ENCODE results near the gene DDX41. TPM values are rescaled to one million over a fixed set of nuclear protein-coding genes. Genes with fewer than 3 reads are reported as not detected.

Gene DDX41
- total and polyA plus RNA-seq, 3 experiments from 2014 or later = 61.7 to 164 (median 160) TPM

DNA sequence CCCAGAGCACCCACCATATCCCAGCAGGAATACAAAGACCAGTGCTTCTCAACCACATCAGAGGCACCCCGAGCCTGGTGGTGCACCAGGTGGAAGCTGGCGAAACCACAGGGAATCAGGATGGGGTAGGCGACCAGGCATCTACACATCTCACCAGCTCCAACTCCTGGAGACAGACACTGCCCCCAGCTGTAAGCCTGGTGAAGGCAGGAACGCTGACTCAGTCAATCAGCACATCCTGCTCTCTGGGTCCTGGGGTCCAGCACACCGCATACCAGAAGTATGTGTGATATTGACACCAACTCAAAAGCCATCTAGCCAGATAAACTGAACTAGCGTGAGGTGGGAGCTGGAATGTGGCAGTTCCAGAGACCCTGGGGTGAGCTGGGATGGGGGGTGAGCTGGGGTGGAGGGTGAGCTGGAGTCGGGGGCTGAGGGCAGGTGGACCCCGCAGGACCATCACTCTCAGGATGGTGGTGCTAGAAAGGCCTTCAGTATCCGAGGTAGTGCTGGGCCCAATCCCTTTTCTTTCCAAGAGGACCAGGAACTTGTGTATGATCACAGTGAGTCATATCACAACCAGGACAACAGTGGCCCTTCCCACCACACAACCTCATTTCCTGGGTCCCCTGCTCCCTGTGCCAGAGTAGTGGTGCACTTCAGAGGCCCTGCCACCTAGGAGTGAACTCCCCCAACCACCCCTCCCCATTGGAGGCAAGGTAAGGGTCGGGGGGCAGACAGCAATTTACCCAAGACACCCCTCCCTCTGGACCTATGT is 45.8 kb downstream of the DDX41 start:
- H3K9me3 Mint-ChIP-seq = no peaks in the 10 kb centered on the region
- H3K27me3 ChIP-seq (ENCODE audit: insufficient read depth, low read length, poor library complexity, severe bottlenecking) = no peaks in the 10 kb centered on the region
- peak overlapping the region; percentile 49 to 91 (median 81) for H3K4me3 Mint-ChIP-seq
- H3K4me1 Mint-ChIP-seq = peaks cover 28 to 46% (median 33%) of the 10 kb centered on the region in 3 donors
- CTCF ChIA-PET = interaction anchor here (0.9 to 12.4 kb wide), 8 partner anchors 15 to 81 kb away, joined by 3 to 103 read pairs (median 11); partner anchors contain the start of gene PDLIM7
- POLR2A ChIA-PET = interaction anchor here (0.6 to 2.2 kb wide), 5 partner anchors 10 to 67 kb away, joined by 3 to 18 read pairs (median 14); no protein-coding TSS in a partner anchor
- peaks cover 0 to 1% of the 10 kb centered on the region in 2 donors for H3K27me3 Mint-ChIP-seq
- peaks cover 0 to 27% (median 1%) of the 10 kb centered on the region in 3 donors for H3K36me3 Mint-ChIP-seq
- no peaks in the 10 kb centered on the region for H3K9me3 ChIP-seq (ENCODE audit: low read length)
- peak in 1 of 5 donors; percentile 45 for DNase-seq
- H3K27ac Mint-ChIP-seq = peak overlapping the region; percentile 59 to 93 (median 87)
- H3K4me1 ChIP-seq (ENCODE audit: insufficient read depth, low read length) = peaks cover 30% of the 10 kb centered on the region
- no peak overlapping the region for H3K27ac ChIP-seq (ENCODE audit: low read depth, low read length)
- no peak overlapping the region for H3K4me3 ChIP-seq (ENCODE audit: low read length)
- no peaks in the 10 kb centered on the region for H3K36me3 ChIP-seq (ENCODE audit: insufficient read depth, low read length)

GRCh38 chr5:177469750-177470525 is 46.8 kb downstream of the DDX41 start:
- H3K27me3 ChIP-seq (ENCODE audit: insufficient read depth, low read length, poor library complexity, severe bottlenecking) = no peaks in the 10 kb centered on the region
- no peaks in the 10 kb centered on the region for H3K9me3 Mint-ChIP-seq
- H3K27me3 Mint-ChIP-seq = peaks cover 0 to 1% of the 10 kb centered on the region in 2 donors
- ChIA-PET POLR2A (interaction anchor here (0.6 to 0.9 kb wide), 2 partner anchors 9 to 18 kb away, joined by 3 to 15 read pairs; no protein-coding TSS in a partner anchor), CTCF (interaction anchor here (1.4 to 12.4 kb wide), 3 partner anchors 14 to 66 kb away, joined by 5 to 103 read pairs (median 17); no protein-coding TSS in a partner anchor)
- no peak for DNase-seq
- peak overlapping the region in 3 of 7 donors; percentile 24 to 81 (median 38) for H3K4me3 Mint-ChIP-seq
- no peaks in the 10 kb centered on the region for H3K36me3 ChIP-seq (ENCODE audit: insufficient read depth, low read length)
- peaks cover 20 to 36% (median 25%) of the 10 kb centered on the region in 3 donors for H3K4me1 Mint-ChIP-seq
- peak overlapping the region in 7 of 8 donors; percentile 12 to 87 (median 66) for H3K27ac Mint-ChIP-seq
- no peak overlapping the region for H3K4me3 ChIP-seq (ENCODE audit: low read length)
- peaks cover 2 to 35% (median 11%) of the 10 kb centered on the region in 3 donors for H3K36me3 Mint-ChIP-seq
- peaks cover 23% of the 10 kb centered on the region for H3K4me1 ChIP-seq (ENCODE audit: insufficient read depth, low read length)
- H3K9me3 ChIP-seq (ENCODE audit: low read length) = no peaks in the 10 kb centered on the region
- H3K27ac ChIP-seq (ENCODE audit: low read depth, low read length) = no peak overlapping the region

DNA sequence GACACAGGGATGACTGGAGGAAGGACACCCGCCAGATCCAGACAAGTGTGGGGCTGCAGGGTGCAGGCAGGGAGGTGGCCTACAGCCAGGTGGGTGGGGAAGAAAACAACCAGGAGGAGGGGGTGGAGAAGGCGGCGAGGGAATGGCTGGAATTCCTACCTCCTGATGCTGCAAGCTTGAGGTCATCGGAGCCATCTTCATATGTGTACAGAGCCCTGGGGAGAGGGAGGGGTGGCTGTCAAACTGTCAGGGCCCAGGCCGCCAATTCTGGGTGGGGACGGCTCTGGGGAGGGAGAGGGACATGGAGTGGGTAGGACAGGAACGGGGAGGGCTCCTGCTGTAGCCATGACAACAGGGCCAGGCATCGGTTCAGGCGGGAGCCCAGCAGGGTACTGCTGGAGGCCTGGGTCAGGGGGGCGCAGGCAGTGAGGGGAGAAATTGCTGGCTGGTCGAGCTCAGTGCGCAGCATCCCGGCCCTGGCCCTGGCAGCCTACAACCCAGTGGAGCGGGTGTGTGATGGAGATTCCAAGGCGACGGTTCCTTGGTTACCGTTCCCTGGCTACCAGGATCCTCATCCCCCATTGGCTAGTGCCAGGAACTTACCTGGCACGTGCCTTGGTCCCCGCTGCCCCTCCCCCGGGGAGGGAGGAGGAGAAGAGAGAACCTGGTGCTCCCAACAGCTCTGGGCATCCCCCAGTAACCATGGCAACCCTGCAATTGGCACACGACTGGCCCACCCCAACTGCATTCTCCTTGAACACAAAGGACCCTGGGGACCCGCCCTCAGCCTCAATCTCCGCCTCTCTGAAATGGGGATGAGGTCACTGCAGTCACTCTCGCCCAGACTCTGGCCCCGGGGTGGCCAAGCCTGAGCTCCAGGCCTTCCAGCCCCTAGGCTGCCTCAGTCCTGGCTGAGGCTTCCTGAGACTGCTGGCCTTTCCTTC is 47.8 kb downstream of the DDX41 start:
- H3K9me3 Mint-ChIP-seq = no peaks in the 10 kb centered on the region
- no peak overlapping the region for H3K4me3 Mint-ChIP-seq
- H3K27ac ChIP-seq (ENCODE audit: low read depth, low read length) = no peak overlapping the region
- H3K27ac Mint-ChIP-seq = peak overlapping the region in 6 of 8 donors; percentile 12 to 61 (median 42)
- ChIA-PET CTCF (interaction anchor here (0.7 to 12.4 kb wide), 5 partner anchors 13 to 80 kb away, joined by 3 to 103 read pairs (median 5); no protein-coding TSS in a partner anchor), POLR2A (interaction anchor here (1.1 kb wide), 1 partner anchor 9 kb away, joined by 4 read pairs; no protein-coding TSS in a partner anchor)
- H3K36me3 ChIP-seq (ENCODE audit: insufficient read depth, low read length) = no peaks in the 10 kb centered on the region
- H3K4me1 ChIP-seq (ENCODE audit: insufficient read depth, low read length) = peaks cover 17% of the 10 kb centered on the region
- H3K27me3 ChIP-seq (ENCODE audit: insufficient read depth, low read length, poor library complexity, severe bottlenecking) = no peaks in the 10 kb centered on the region
- no peaks in the 10 kb centered on the region for H3K9me3 ChIP-seq (ENCODE audit: low read length)
- peaks cover 17 to 26% (median 18%) of the 10 kb centered on the region in 3 donors for H3K4me1 Mint-ChIP-seq
- peaks cover 2 to 35% (median 11%) of the 10 kb centered on the region in 3 donors for H3K36me3 Mint-ChIP-seq
- H3K4me3 ChIP-seq (ENCODE audit: low read length) = no peak overlapping the region
- DNase-seq = no peak
- H3K27me3 Mint-ChIP-seq = peaks cover 0 to 1% of the 10 kb centered on the region in 2 donors

DNA sequence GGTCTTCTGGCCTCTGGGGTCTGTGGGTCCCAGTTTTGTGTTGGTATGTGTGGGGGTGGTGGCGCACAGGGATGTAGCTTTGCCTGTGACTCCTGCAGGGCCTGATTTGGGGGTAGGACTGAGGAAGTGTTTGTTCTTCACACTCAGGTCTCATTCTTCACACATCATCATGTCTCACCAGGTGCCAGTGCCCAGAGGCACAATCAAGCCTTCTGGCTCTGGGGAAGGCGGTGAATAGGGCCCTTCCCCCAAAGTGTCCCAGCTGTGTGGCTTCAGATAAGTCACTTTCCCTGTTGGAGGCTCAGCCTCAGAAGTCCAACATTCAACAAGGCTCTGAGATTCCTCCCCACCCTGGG is 48.5 kb downstream of the DDX41 start:
- H3K36me3 Mint-ChIP-seq = peaks cover 2 to 37% (median 11%) of the 10 kb centered on the region in 3 donors
- Histone ChIP-seq H3K36me3 (ENCODE audit: insufficient read depth, low read length) (no peaks in the 10 kb centered on the region), H3K9me3 (ENCODE audit: low read length) (no peaks in the 10 kb centered on the region), H3K27ac (ENCODE audit: low read depth, low read length) (no peak overlapping the region), H3K4me1 (ENCODE audit: insufficient read depth, low read length) (peaks cover 17% of the 10 kb centered on the region), H3K4me3 (ENCODE audit: low read length) (no peak overlapping the region), H3K27me3 (ENCODE audit: insufficient read depth, low read length, poor library complexity, severe bottlenecking) (no peaks in the 10 kb centered on the region)
- H3K27me3 Mint-ChIP-seq = peaks cover 0 to 1% of the 10 kb centered on the region in 2 donors
- no peak overlapping the region for H3K4me3 Mint-ChIP-seq
- no peaks in the 10 kb centered on the region for H3K9me3 Mint-ChIP-seq
- H3K4me1 Mint-ChIP-seq = peaks cover 16 to 24% (median 16%) of the 10 kb centered on the region in 3 donors
- CTCF ChIA-PET = interaction anchor here (1.2 to 12.4 kb wide), 3 partner anchors 13 to 64 kb away, joined by 3 to 103 read pairs (median 6); no protein-coding TSS in a partner anchor
- POLR2A ChIA-PET = interaction anchor here (1.1 kb wide), 1 partner anchor 9 kb away, joined by 4 read pairs; no protein-coding TSS in a partner anchor
- peak overlapping the region in 2 of 8 donors; percentile 47 to 51 for H3K27ac Mint-ChIP-seq
- no peak for DNase-seq

DNA sequence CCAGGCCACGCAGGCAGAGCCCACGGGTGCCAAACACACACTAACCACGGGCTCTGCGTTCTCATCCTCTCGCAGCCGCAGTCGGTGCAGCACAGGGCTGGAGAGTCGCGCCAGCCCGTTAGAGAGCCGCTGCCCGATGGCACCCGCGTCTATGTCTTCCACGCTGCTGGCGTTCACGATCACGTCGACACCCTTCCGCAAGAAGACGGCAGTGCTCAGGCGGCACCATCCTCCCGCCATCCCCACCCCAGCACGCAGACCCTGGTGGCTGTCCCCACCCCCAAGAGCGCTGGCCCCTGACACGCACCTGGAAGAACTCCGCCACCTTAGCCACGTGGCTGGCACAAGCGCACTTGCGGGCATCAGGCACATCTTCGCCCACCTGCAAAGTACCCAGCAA is 49.3 kb downstream of the DDX41 start:
- peaks cover 0 to 1% of the 10 kb centered on the region in 2 donors for H3K27me3 Mint-ChIP-seq
- H3K9me3 ChIP-seq (ENCODE audit: low read length) = no peaks in the 10 kb centered on the region
- ChIA-PET POLR2A (no interaction called here), CTCF (interaction anchor here (1.3 to 12.4 kb wide), 2 partner anchors 12 to 63 kb away, joined by 6 to 103 read pairs; no protein-coding TSS in a partner anchor)
- H3K27ac Mint-ChIP-seq = no peak overlapping the region
- peaks cover 2 to 37% (median 11%) of the 10 kb centered on the region in 3 donors for H3K36me3 Mint-ChIP-seq
- H3K36me3 ChIP-seq (ENCODE audit: insufficient read depth, low read length) = no peaks in the 10 kb centered on the region
- DNase-seq = no peak
- H3K4me1 Mint-ChIP-seq = peaks cover 18 to 26% (median 20%) of the 10 kb centered on the region in 3 donors
- no peaks in the 10 kb centered on the region for H3K9me3 Mint-ChIP-seq
- H3K4me3 Mint-ChIP-seq = no peak overlapping the region
- no peak overlapping the region for H3K4me3 ChIP-seq (ENCODE audit: low read length)
- peaks cover 15% of the 10 kb centered on the region for H3K4me1 ChIP-seq (ENCODE audit: insufficient read depth, low read length)
- H3K27ac ChIP-seq (ENCODE audit: low read depth, low read length) = no peak overlapping the region
- no peaks in the 10 kb centered on the region for H3K27me3 ChIP-seq (ENCODE audit: insufficient read depth, low read length, poor library complexity, severe bottlenecking)

DNA sequence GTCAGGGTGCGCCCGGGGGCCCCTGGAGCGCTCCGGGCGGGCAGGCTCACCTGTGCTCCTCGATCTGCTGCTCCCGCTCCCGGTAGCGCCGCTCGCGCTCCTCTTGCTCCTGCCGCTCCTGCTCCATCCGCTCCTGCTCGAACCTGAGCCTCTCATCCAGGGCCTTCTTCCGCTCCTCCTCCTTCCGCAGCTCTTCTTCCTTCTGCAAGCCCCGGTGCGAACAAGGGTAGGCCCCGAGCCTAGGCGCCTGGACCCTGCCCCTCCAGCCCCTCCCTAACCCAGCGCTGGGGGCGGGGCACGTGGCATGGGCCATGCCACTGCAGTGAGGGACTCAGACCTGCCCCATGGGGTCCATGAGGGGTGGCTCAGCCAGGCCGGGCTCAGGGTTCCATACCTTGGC is 49.9 kb downstream of the DDX41 start:
- Histone ChIP-seq H3K9me3 (ENCODE audit: low read length) (no peaks in the 10 kb centered on the region), H3K27me3 (ENCODE audit: insufficient read depth, low read length, poor library complexity, severe bottlenecking) (no peaks in the 10 kb centered on the region), H3K4me1 (ENCODE audit: insufficient read depth, low read length) (peaks cover 9% of the 10 kb centered on the region), H3K36me3 (ENCODE audit: insufficient read depth, low read length) (no peaks in the 10 kb centered on the region), H3K4me3 (ENCODE audit: low read length) (no peak overlapping the region), H3K27ac (ENCODE audit: low read depth, low read length) (no peak overlapping the region)
- H3K4me3 Mint-ChIP-seq = no peak overlapping the region
- peaks cover 17 to 28% (median 20%) of the 10 kb centered on the region in 3 donors for H3K4me1 Mint-ChIP-seq
- H3K36me3 Mint-ChIP-seq = peaks cover 2 to 37% (median 11%) of the 10 kb centered on the region in 3 donors
- ChIA-PET POLR2A (no interaction called here), CTCF (interaction anchor here (1.4 to 12.4 kb wide), 2 partner anchors 11 to 35 kb away, joined by 7 to 103 read pairs; no protein-coding TSS in a partner anchor)
- no peak for DNase-seq
- H3K27ac Mint-ChIP-seq = no peak overlapping the region
- H3K27me3 Mint-ChIP-seq = peaks cover 0 to 1% of the 10 kb centered on the region in 2 donors
- H3K9me3 Mint-ChIP-seq = no peaks in the 10 kb centered on the region

DNA sequence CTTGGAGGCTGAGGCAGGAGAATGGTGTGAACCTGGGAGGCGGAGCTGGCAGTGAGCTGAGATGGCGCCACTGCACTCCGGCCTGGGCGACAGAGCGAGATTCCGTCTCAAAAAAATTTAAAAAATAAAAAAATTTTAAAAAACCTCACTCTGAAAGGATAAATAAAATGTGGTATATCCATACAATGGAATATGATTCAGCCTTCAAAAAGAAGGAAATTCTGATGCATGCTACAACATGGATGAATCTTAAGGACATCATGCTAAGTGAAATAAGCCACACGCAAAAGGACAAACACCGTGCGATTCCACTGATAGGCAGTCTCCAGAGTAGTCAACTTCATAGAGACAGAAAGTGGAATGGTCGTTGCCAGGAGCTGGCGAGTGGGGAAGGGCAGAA is 51.7 kb downstream of the DDX41 start:
- peaks cover 2 to 40% (median 11%) of the 10 kb centered on the region in 3 donors for H3K36me3 Mint-ChIP-seq
- Histone ChIP-seq H3K9me3 (ENCODE audit: low read length) (no peaks in the 10 kb centered on the region), H3K4me3 (ENCODE audit: low read length) (no peak overlapping the region), H3K4me1 (ENCODE audit: insufficient read depth, low read length) (no peaks in the 10 kb centered on the region), H3K36me3 (ENCODE audit: insufficient read depth, low read length) (no peaks in the 10 kb centered on the region), H3K27me3 (ENCODE audit: insufficient read depth, low read length, poor library complexity, severe bottlenecking) (no peaks in the 10 kb centered on the region), H3K27ac (ENCODE audit: low read depth, low read length) (no peak overlapping the region)
- H3K9me3 Mint-ChIP-seq = no peaks in the 10 kb centered on the region
- CTCF ChIA-PET = interaction anchor here (0.5 to 12.4 kb wide), 6 partner anchors 10 to 156 kb away, joined by 3 to 103 read pairs (median 4); no protein-coding TSS in a partner anchor
- H3K4me3 Mint-ChIP-seq = no peak overlapping the region
- no peak overlapping the region for H3K27ac Mint-ChIP-seq
- H3K4me1 Mint-ChIP-seq = peaks cover 8 to 15% (median 8%) of the 10 kb centered on the region in 3 donors
- DNase-seq = no peak
- H3K27me3 Mint-ChIP-seq = peaks cover 0 to 5% of the 10 kb centered on the region in 2 donors
- POLR2A ChIA-PET = no interaction called here

All from CD8-positive, alpha-beta memory T cell (primary cell).